HepG2 (cell line): ENCODE results near the gene C16orf90. TPM values are rescaled to one million over a fixed set of nuclear protein-coding genes. Genes with fewer than 3 reads are reported as not detected.
A peak's percentile ranks its signal among the peaks of the same experiment; 100 is the strongest.

ENCODE experiments used
- ATF5 ChIP-seq: sonication (generic); formaldehyde crosslinking; IDR thresholded peaks from 2 replicates; pipeline ENCODE4 v1.4.0; 2020; ENCODE audit warnings: mild to moderate bottlenecking, low read depth, missing genetic modification reagents
- HNF4A ChIP-seq: sonication (generic); formaldehyde crosslinking; IDR thresholded peaks from 2 replicates; pipeline ENCODE4 v1.4.0; 2020; ENCODE audit warnings: missing genetic modification reagents
- MAFK ChIP-seq, 2 experiments: IDR thresholded peaks in 1 of 2; conservative IDR thresholded peaks in 1 of 2; 2 replicates each; pipeline ENCODE4 v1.6.1; 2011; ENCODE audit warnings: improper control_type of control experiment in 2 of 2, low read length in 2 of 2
- MAZ ChIP-seq, 2 experiments: sonication (generic) in 1 of 2; formaldehyde crosslinking in 1 of 2; IDR thresholded peaks; 2 replicates each; pipeline versions ENCODE4 v1.5.0 to v1.6.1; 2012 to 2020; ENCODE audit warnings: low read depth in 2 of 2, mild to moderate bottlenecking in 2 of 2, borderline replicate concordance in 1 of 2, improper control_type of control experiment in 1 of 2, low read length in 1 of 2, missing genetic modification reagents in 1 of 2, moderate library complexity in 1 of 2
- THRA ChIP-seq: sonication (generic); formaldehyde crosslinking; IDR thresholded peaks from 2 replicates; pipeline ENCODE4 v1.4.0; 2020; ENCODE audit warnings: missing genetic modification reagents, borderline replicate concordance
- ZBTB40 ChIP-seq, 2 experiments: fragments of 450-650 bp in 1 of 2; sonication (generic) in 1 of 2; formaldehyde crosslinking in 1 of 2; IDR thresholded peaks; 2 replicates each; pipeline versions ENCODE4 v1.6.1 to v1.8.0; 2016 to 2022; ENCODE audit warnings: antibody characterized with exemption in 1 of 2, mild to moderate bottlenecking in 1 of 2, missing genetic modification reagents in 1 of 2
- ZHX1 ChIP-seq: sonication (generic); formaldehyde crosslinking; IDR thresholded peaks from 2 replicates; pipeline ENCODE4 v1.8.1; 2022; ENCODE audit warnings: low read depth, mild to moderate bottlenecking, missing genetic modification reagents
- ZNF138 ChIP-seq: sonication (generic); formaldehyde crosslinking; IDR thresholded peaks from 2 replicates; pipeline ENCODE4 v1.5.0; 2020; ENCODE audit warnings: mild to moderate bottlenecking, low read depth, missing genetic modification reagents
- ZNF253 ChIP-seq: sonication (generic); formaldehyde crosslinking; IDR thresholded peaks from 2 replicates; pipeline ENCODE4 v1.8.0; 2022; ENCODE audit warnings: mild to moderate bottlenecking, missing genetic modification reagents, borderline replicate concordance
- ZNF501 ChIP-seq: sonication (generic); formaldehyde crosslinking; IDR thresholded peaks from 2 replicates; pipeline ENCODE4 v1.5.1; 2020; ENCODE audit warnings: mild to moderate bottlenecking, moderate library complexity, missing genetic modification reagents
- ZNF781 ChIP-seq: sonication (generic); formaldehyde crosslinking; IDR thresholded peaks from 2 replicates; pipeline ENCODE4 v1.5.1; 2020; ENCODE audit warnings: borderline replicate concordance, mild to moderate bottlenecking, missing genetic modification reagents; ENCODE audit errors: not compliant biosample characterization
- ZNF788 ChIP-seq: sonication (generic); formaldehyde crosslinking; IDR thresholded peaks from 2 replicates; pipeline ENCODE4 v1.5.0; 2020; ENCODE audit warnings: mild to moderate bottlenecking, missing genetic modification reagents, borderline replicate concordance
- polyA plus RNA-seq, 8 experiments: library from polyadenylated mRNA; depleted of rRNA in 3 of 8; stranded (reverse) in 7 of 8; unstranded in 1 of 8; fragments of >200 nt; fragmentation: Illumina TruSeq in 4 of 8; extraction: Trizol in 4 of 8; gene quantifications; 2 replicates each; pipeline versions ENCODE4 v1.2.1 to v1.2.3, GENCODE V29; 2011 to 2016; ENCODE audit warnings: low read depth in 4 of 8, missing spikeins in 1 of 8, mixed read lengths in 1 of 8; ENCODE audit not compliant: insufficient read depth in 1 of 8
- total RNA-seq, 5 experiments: library from RNA; depleted of rRNA; stranded (reverse); fragments of >200 nt; fragmentation: Illumina TruSeq; extraction: Trizol; gene quantifications; 2 replicates each; pipeline ENCODE4 v1.2.3, GENCODE V29; 2016; ENCODE audit warnings: low read depth in 1 of 5

The C16orf90 gene
- total and polyA plus RNA-seq, 2 of the 13 experiments (the other 11 are each of a cell fraction or from before 2014, with no cell fraction given), result not detected

GRCh38 chr16:3458278-3458851 is 36.9 kb downstream of the C16orf90 start (continued):
- TF ChIP-seq ZHX1, result no peak
- no peak for TF ChIP-seq THRA
- peak; percentile 23 for TF ChIP-seq ZNF781 (CRISPR knock-in tag)
- TF ChIP-seq ZNF138, result peak; percentile 51; the same call in 1 of the 2 replicates
- TF ChIP-seq ZNF501 (CRISPR knock-in tag), result peak; percentile 64; the same call in 1 of the 2 replicates
- no peak for TF ChIP-seq HNF4A (CRISPR knock-in tag)
- no peak for TF ChIP-seq ZBTB40 (IDR thresholded peaks at IDR 0.05)
- no peak for TF ChIP-seq ZBTB40 (CRISPR knock-in tag; IDR thresholded peaks at IDR 0.05)
- no peak for TF ChIP-seq ZNF788 (CRISPR knock-in tag)
- TF ChIP-seq MAZ (IDR thresholded peaks at IDR 0.05; ENCODE audit: borderline replicate concordance, low read depth, low read length), result no peak
- TF ChIP-seq MAZ (CRISPR knock-in tag; IDR thresholded peaks at IDR 0.05; ENCODE audit: low read depth), result peak; percentile 1; the same call in 1 of the 2 replicates
- peak; percentile 93 to 96 for TF ChIP-seq MAFK (conservative IDR thresholded peaks at IDR 0.05 in 1 of 2, IDR thresholded peaks at IDR 0.05 in 1 of 2; ENCODE audit: low read length in 2 of 2)
- TF ChIP-seq ZNF253 (CRISPR knock-in tag), result no peak
- no peak for TF ChIP-seq ATF5
